C1 segment of cervical spinal cord (tissue), 14 donors: ENCODE measurements around the gene FANCC.
"Not testable (repeated sequence)": the region's sequence is repeated elsewhere in the genome, so short reads cannot be mapped to it uniquely, and the experiment has no call there.

ENCODE experiments used
- DNase-seq, 14 donors: peaks; one replicate each; lab custom pipeline; 2025; lab: John Stamatoyannopoulos, UW

FANCC gene

GRCh38 chr9:95239071-95239470 is 78.4 kb downstream of the FANCC start:
- no peak for DNase-seq

- DNase-seq: no peak
Observed at GRCh38 chr9:95237336-95237735, 80.2 kb downstream of the FANCC start.

GRCh38 chr9:95230046-95230445 is 87.5 kb downstream of the FANCC start:
- no peak for DNase-seq

- DNase-seq: no peak
Observed at GRCh38 chr9:95229230-95229915, 88.1 kb downstream of the FANCC start.

GRCh38 chr9:95226921-95227320 is 90.6 kb downstream of the FANCC start:
- no peak for DNase-seq

- no peak for DNase-seq
Observed at GRCh38 chr9:95225726-95226106, 91.8 kb downstream of the FANCC start.

- DNase-seq: no peak
Observed at GRCh38 chr9:95225076-95225725, 92.3 kb downstream of the FANCC start.

- no peak for DNase-seq
Observed at GRCh38 chr9:95224376-95225019, 93.0 kb downstream of the FANCC start.

- not testable (repeated sequence) for DNase-seq
Observed at GRCh38 chr9:95220352-95220751, 97.2 kb downstream of the FANCC start.

GRCh38 chr9:95218773-95219172 is 98.7 kb downstream of the FANCC start:
- no peak for DNase-seq

- DNase-seq: no peak
Observed at GRCh38 chr9:95217936-95218335, 99.6 kb downstream of the FANCC start.

GRCh38 chr9:95215336-95215898 is 102.1 kb downstream of the FANCC start:
- DNase-seq: no peak

GRCh38 chr9:95213117-95213516 is 104.4 kb downstream of the FANCC start:
- no peak for DNase-seq

GRCh38 chr9:95211028-95211427 is 106.5 kb downstream of the FANCC start:
- no peak for DNase-seq

- no peak for DNase-seq
Observed at GRCh38 chr9:95207403-95207802, 110.1 kb downstream of the FANCC start.

- DNase-seq: no peak
Observed at GRCh38 chr9:95206143-95206542, 111.4 kb downstream of the FANCC start.

- no peak for DNase-seq
Observed at GRCh38 chr9:95204710-95205109, 112.8 kb downstream of the FANCC start.

- no peak for DNase-seq
Observed at GRCh38 chr9:95204310-95204709, 113.2 kb downstream of the FANCC start.

GRCh38 chr9:95203019-95203418 is 114.5 kb downstream of the FANCC start:
- DNase-seq: not testable (repeated sequence)

- no peak for DNase-seq
Observed at GRCh38 chr9:95202076-95202681, 115.3 kb downstream of the FANCC start.

- no peak for DNase-seq
Observed at GRCh38 chr9:95201206-95201605, 116.3 kb downstream of the FANCC start.

GRCh38 chr9:95197692-95198271 is 119.7 kb downstream of the FANCC start:
- no peak for DNase-seq
